ENCODE results near the gene REM2. TPM values are rescaled to one million over a fixed set of nuclear protein-coding genes. Genes with fewer than 3 reads are reported as not detected.
"Not testable (repeated sequence)": the region's sequence is repeated elsewhere in the genome, so short reads cannot be mapped to it uniquely, and the experiment has no call there.

REM2 gene
- total RNA-seq, 1 donor from 2014 or later = 0.13 TPM

- DNase-seq (ENCODE audit: low spot score) = no peak
- ATAC-seq = no peak
Observed at GRCh38 chr14:22893706-22894105, 10.7 kb downstream of the REM2 start.

GRCh38 chr14:22895402-22895801, 12.4 kb downstream of the REM2 start:
- DNase-seq (ENCODE audit: low spot score) (no peak), ATAC-seq (no peak)

- DNase-seq (ENCODE audit: low spot score) = no peak
- ATAC-seq = no peak
Observed at GRCh38 chr14:22896356-22896755, 13.3 kb downstream of the REM2 start.

GRCh38 chr14:22896760-22897159, 13.7 kb downstream of the REM2 start:
- no peak for DNase-seq (ENCODE audit: low spot score)
- ATAC-seq = no peak

- ATAC-seq (no peak), DNase-seq (ENCODE audit: low spot score) (no peak)
Observed at GRCh38 chr14:22897357-22897756, 14.3 kb downstream of the REM2 start.

GRCh38 chr14:22898302-22899090, 15.5 kb downstream of the REM2 start:
- ATAC-seq (no peak), DNase-seq (ENCODE audit: low spot score) (no peak)

GRCh38 chr14:22900081-22900799, 17.2 kb downstream of the REM2 start:
- peak; percentile 28 for ATAC-seq
- no peak for DNase-seq (ENCODE audit: low spot score)

GRCh38 chr14:22901799-22902198, 18.8 kb downstream of the REM2 start:
- no peak for ATAC-seq

GRCh38 chr14:22903742-22904087, 20.7 kb downstream of the REM2 start:
- no peak for DNase-seq (ENCODE audit: low spot score)
- ATAC-seq = no peak

More at GRCh38 chr14:22901799-22902198, 18.8 kb downstream of the REM2 start:
- no peak for DNase-seq (ENCODE audit: low spot score)

GRCh38 chr14:22905627-22906026, 22.6 kb downstream of the REM2 start:
- no peak for DNase-seq (ENCODE audit: low spot score)
- no peak for ATAC-seq

GRCh38 chr14:22906073-22906472, 23.1 kb downstream of the REM2 start:
- ATAC-seq (no peak), DNase-seq (ENCODE audit: low spot score) (no peak)

- no peak for DNase-seq (ENCODE audit: low spot score)
- ATAC-seq = no peak
Observed at GRCh38 chr14:22907429-22907828, 24.4 kb downstream of the REM2 start.

- ATAC-seq = no peak
- DNase-seq (ENCODE audit: low spot score) = no peak
Observed at GRCh38 chr14:22908601-22909000, 25.6 kb downstream of the REM2 start.

GRCh38 chr14:22910916-22911315, 27.9 kb downstream of the REM2 start:
- DNase-seq (ENCODE audit: low spot score) = no peak
- no peak for ATAC-seq

- not testable (repeated sequence) for DNase-seq (ENCODE audit: low spot score); ATAC-seq
Observed at GRCh38 chr14:22914836-22915235, 31.8 kb downstream of the REM2 start.

- peak; percentile 70 for DNase-seq (ENCODE audit: low spot score)
- peak; percentile 39 for ATAC-seq
Observed at GRCh38 chr14:22915886-22916521, 33.0 kb downstream of the REM2 start.

GRCh38 chr14:22918804-22919600, 36.0 kb downstream of the REM2 start, which contains the start of gene RBM23:
RBM23 (minus strand) TSS chr14:22919149.
- DNase-seq (ENCODE audit: low spot score) = peak; percentile 99

GRCh38 chr14:22919601-22919921, 36.5 kb downstream of the REM2 start:
- DNase-seq (ENCODE audit: low spot score) (no peak), ATAC-seq (no peak)

More at GRCh38 chr14:22918804-22919600, 36.0 kb downstream of the REM2 start, which contains the start of gene RBM23:
- peak; percentile 86 for ATAC-seq

- no peak for DNase-seq (ENCODE audit: low spot score)
- no peak for ATAC-seq
Observed at GRCh38 chr14:22920697-22921096, 37.7 kb downstream of the REM2 start.

- no peak for DNase-seq (ENCODE audit: low spot score)
- ATAC-seq = no peak
Observed at GRCh38 chr14:22922294-22922693, 39.3 kb downstream of the REM2 start.

GRCh38 chr14:22923746-22924145, 40.7 kb downstream of the REM2 start:
- ATAC-seq (no peak), DNase-seq (ENCODE audit: low spot score) (no peak)
